Measurements from ENCODE around the gene ACY1.
A peak's percentile ranks its signal among the peaks of the same experiment; 100 is the strongest.

The ACY1 gene

GRCh38 chr3:51962854-51963530 is 20.3 kb upstream of the ACY1 start:
- Mint-ChIP-seq H3K4me3 (peak overlapping the region in 2 of 3 experiments; percentile 26 to 69), H3K4me1 (peaks cover 43% of the 10 kb centered on the region)
- no peak for TF ChIP-seq CTCF (IDR thresholded peaks at IDR 0.05; ENCODE audit: unreplicated experiment in 3 of 3)

GRCh38 chr3:51963951-51964451 is 19.3 kb upstream of the ACY1 start:
- H3K9me3 Mint-ChIP-seq: no peaks in the 10 kb centered on the region
- H3K27me3 Mint-ChIP-seq (ENCODE audit: low read depth): peaks cover 3% of the 10 kb centered on the region
- no peak for TF ChIP-seq CTCF (IDR thresholded peaks at IDR 0.05; ENCODE audit: unreplicated experiment in 3 of 3)
- peak overlapping the region; percentile 82 to 97 (median 94) for H3K4me3 Mint-ChIP-seq
- peaks cover 3% of the 10 kb centered on the region for H3K36me3 Mint-ChIP-seq (ENCODE audit: low read depth)
- peaks cover 52% of the 10 kb centered on the region for H3K4me1 Mint-ChIP-seq
- peak overlapping the region; percentile 27 to 83 (median 42) for H3K27ac Mint-ChIP-seq

More at GRCh38 chr3:51962854-51963530, 20.3 kb upstream of the ACY1 start:
- Mint-ChIP-seq H3K36me3 (ENCODE audit: low read depth) (peaks cover 10% of the 10 kb centered on the region), H3K27me3 (ENCODE audit: low read depth) (peaks cover 3% of the 10 kb centered on the region), H3K9me3 (no peaks in the 10 kb centered on the region), H3K27ac (peak overlapping the region in 1 of 3 experiments; percentile 70)

- peak overlapping the region; percentile 27 to 83 (median 42) for H3K27ac Mint-ChIP-seq
- H3K9me3 Mint-ChIP-seq: no peaks in the 10 kb centered on the region
- no peak for TF ChIP-seq CTCF (IDR thresholded peaks at IDR 0.05; ENCODE audit: unreplicated experiment in 3 of 3)
- peak overlapping the region; percentile 82 to 97 (median 94) for H3K4me3 Mint-ChIP-seq
- H3K4me1 Mint-ChIP-seq: peaks cover 56% of the 10 kb centered on the region
- H3K27me3 Mint-ChIP-seq (ENCODE audit: low read depth): peaks cover 3% of the 10 kb centered on the region
- peaks cover 3% of the 10 kb centered on the region for H3K36me3 Mint-ChIP-seq (ENCODE audit: low read depth)
Observed at GRCh38 chr3:51964521-51964920, 18.8 kb upstream of the ACY1 start.

DNA sequence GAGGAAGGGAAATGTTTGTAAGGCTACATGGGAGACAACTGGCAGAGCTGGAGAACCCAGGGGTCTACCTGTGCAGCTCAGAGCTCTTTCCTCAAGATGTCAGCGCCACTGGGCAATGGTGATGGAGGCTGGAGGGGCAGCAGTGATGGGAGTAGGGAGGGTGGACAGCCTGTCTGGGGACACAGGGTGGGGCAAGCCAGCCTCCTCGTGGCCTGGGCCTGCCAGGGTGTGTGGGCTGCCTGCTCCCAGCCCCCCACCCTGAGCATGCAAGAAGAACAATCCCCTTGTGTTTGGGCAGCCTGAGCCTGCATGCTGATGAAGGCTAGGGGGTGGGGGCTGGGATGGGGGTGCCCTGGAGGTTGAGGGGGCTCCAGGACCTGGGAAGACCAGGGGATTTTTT is 17.3 kb upstream of the ACY1 start:
- no peak for TF ChIP-seq CTCF (IDR thresholded peaks at IDR 0.05; ENCODE audit: unreplicated experiment in 3 of 3)
- Mint-ChIP-seq H3K9me3 (no peaks in the 10 kb centered on the region), H3K4me1 (peaks cover 64% of the 10 kb centered on the region), H3K4me3 (peak overlapping the region; percentile 94 to 97 (median 96)), H3K36me3 (ENCODE audit: low read depth) (peaks cover 3% of the 10 kb centered on the region), H3K27ac (peak overlapping the region; percentile 42 to 92 (median 91)), H3K27me3 (ENCODE audit: low read depth) (peaks cover 3% of the 10 kb centered on the region)

DNA sequence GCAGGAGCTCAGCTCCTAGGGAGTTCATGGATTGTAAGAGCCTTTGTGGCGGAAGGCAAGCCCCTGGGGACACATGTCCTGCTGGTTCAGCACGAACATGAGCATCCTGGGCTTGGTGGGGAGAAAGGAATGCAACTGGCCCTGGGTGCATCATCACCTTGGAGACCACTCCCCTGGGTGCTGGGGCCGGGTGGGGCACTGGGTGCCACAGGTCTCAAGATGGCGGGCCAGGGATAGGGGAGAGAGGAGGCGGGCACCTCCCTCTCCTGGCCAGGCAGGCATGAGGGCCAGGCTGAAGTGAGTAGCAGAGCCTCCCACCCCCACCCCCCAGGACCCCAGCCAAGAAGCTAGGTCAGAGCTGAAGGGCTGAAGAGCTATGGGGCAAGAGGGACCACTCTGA is 16.8 kb upstream of the ACY1 start:
- Mint-ChIP-seq H3K36me3 (ENCODE audit: low read depth) (no peaks in the 10 kb centered on the region), H3K4me3 (peak overlapping the region; percentile 94 to 97 (median 96)), H3K9me3 (no peaks in the 10 kb centered on the region), H3K27me3 (ENCODE audit: low read depth) (peaks cover 3% of the 10 kb centered on the region), H3K4me1 (peaks cover 64% of the 10 kb centered on the region), H3K27ac (peak overlapping the region; percentile 42 to 92 (median 91))
- TF ChIP-seq CTCF (IDR thresholded peaks at IDR 0.05; ENCODE audit: unreplicated experiment in 3 of 3): no peak

Data from nephron (organoid).